Measurements from ENCODE around the gene CFLAR. TPM values are rescaled to one million over a fixed set of nuclear protein-coding genes. Genes with fewer than 3 reads are reported as not detected.
"Not testable (repeated sequence)": the region's sequence is repeated elsewhere in the genome, so short reads cannot be mapped to it uniquely, and the experiment has no call there.

Gene CFLAR
- total RNA-seq, 2 donors from 2014 or later, result 92.4 to 141 TPM

DNA sequence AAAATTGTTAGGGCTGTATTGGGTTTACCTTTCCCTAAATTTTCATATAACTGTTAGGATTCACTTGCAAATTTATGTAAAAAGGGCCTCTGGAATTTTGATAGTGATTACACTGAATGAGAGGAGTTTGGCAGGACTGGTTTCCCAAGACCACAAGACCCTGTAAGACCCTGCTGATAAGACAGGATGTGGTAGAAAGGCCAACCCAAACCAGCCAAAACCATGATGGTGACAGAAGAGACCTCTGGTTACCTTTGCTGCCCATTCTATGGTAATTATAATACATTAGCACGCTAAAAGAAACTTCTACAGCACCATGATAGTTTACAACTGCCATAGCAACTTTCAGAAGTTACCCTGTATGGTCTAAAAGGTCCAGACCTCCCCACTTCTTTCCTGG lies 58.7 kb downstream of the CFLAR start:
- TF ChIP-seq POLR2AphosphoS5 (IDR thresholded peaks at IDR 0.05), result no peak
- no peak for TF ChIP-seq POLR2A (IDR thresholded peaks at IDR 0.05)
- no peak for TF ChIP-seq CTCF (IDR thresholded peaks at IDR 0.05)
- intact Hi-C loops (cut with DNase I), result loop anchor here (5.0 kb wide), 1 partner anchor 272 kb away; no protein-coding TSS in a partner anchor
- WGBS, result 48% methylated on average over 1 of the region's 1 CpG
- no peaks in the 10 kb centered on the region for H3K9me3 ChIP-seq
- H3K27me3 ChIP-seq (replicated peaks; ENCODE audit: insufficient read depth), result no peaks in the 10 kb centered on the region
- H3K4me1 ChIP-seq (replicated peaks), result no peaks in the 10 kb centered on the region
- H3K36me3 ChIP-seq, result no peaks in the 10 kb centered on the region
- no peak overlapping the region for H3K4me3 ChIP-seq
- no peak for DNase-seq (ENCODE audit: low spot score)
- no peak overlapping the region for H3K27ac ChIP-seq

GRCh38 chr2:201176081-201176481 lies 60.1 kb downstream of the CFLAR start:
- intact Hi-C loops (cut with DNase I), result loop anchor here (5.0 kb wide), 1 partner anchor 274 kb away; no protein-coding TSS in a partner anchor
- TF ChIP-seq CTCF (IDR thresholded peaks at IDR 0.05) (no peak), POLR2AphosphoS5 (IDR thresholded peaks at IDR 0.05) (no peak), POLR2A (IDR thresholded peaks at IDR 0.05) (no peak)
- WGBS, result 22% methylated on average over 6 of the region's 6 CpGs
- Histone ChIP-seq H3K27ac (no peak overlapping the region), H3K9me3 (no peaks in the 10 kb centered on the region), H3K36me3 (no peaks in the 10 kb centered on the region), H3K4me1 (replicated peaks) (no peaks in the 10 kb centered on the region), H3K27me3 (replicated peaks; ENCODE audit: insufficient read depth) (no peaks in the 10 kb centered on the region), H3K4me3 (no peak overlapping the region)
- DNase-seq (ENCODE audit: low spot score), result no peak

DNA sequence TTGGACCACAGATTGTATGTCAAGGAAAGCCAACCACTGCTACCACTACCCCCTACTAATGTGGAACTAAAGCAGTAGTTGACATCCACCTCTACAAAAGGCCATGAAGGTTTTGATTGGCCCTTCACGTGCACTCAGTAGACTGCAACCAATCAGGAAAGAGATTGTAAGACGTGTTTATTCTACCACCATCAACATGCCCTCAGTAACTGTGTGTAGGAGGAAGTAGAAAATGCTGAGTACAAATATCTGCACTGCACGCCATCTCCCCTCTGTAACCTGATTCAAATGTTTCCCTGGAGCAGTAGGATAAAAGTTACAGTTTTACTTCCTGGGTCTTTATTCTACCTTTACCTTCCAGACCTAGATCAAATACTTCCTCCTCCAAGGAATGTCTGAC lies 64.0 kb downstream of the CFLAR start:
- Histone ChIP-seq H3K4me1 (replicated peaks) (no peaks in the 10 kb centered on the region), H3K9me3 (no peaks in the 10 kb centered on the region), H3K4me3 (no peak overlapping the region), H3K36me3 (no peaks in the 10 kb centered on the region), H3K27me3 (replicated peaks; ENCODE audit: insufficient read depth) (no peaks in the 10 kb centered on the region), H3K27ac (no peak overlapping the region)
- no peak for DNase-seq (ENCODE audit: low spot score)
- intact Hi-C loops (cut with DNase I), result no loop called here
- TF ChIP-seq POLR2AphosphoS5 (IDR thresholded peaks at IDR 0.05) (no peak), CTCF (IDR thresholded peaks at IDR 0.05) (no peak), POLR2A (IDR thresholded peaks at IDR 0.05) (no peak)
- 79% methylated on average over 3 of the region's 3 CpGs for WGBS

- Histone ChIP-seq H3K4me1 (replicated peaks) (no peaks in the 10 kb centered on the region), H3K27me3 (replicated peaks; ENCODE audit: insufficient read depth) (no peaks in the 10 kb centered on the region), H3K9me3 (no peaks in the 10 kb centered on the region), H3K27ac (no peak within 1 kb of the TSS), H3K4me3 (peak within 1 kb of the TSS; percentile 10 to 21), H3K36me3 (no peaks in the 10 kb centered on the region)
- TF ChIP-seq POLR2A (IDR thresholded peaks at IDR 0.05) (peak; percentile 64), CTCF (IDR thresholded peaks at IDR 0.05) (peak in 1 of 4 experiments; percentile 61), POLR2AphosphoS5 (IDR thresholded peaks at IDR 0.05) (no peak)
- no peak for DNase-seq (ENCODE audit: low spot score)
- WGBS, result 50% methylated on average over 11 of the region's 11 CpGs
- intact Hi-C loops (cut with DNase I), result no loop called here
Observed at GRCh38 chr2:201182650-201183364, 66.8 kb downstream of the CFLAR start, which contains the start of gene CASP10. CASP10 (plus strand) TSS chr2:201183141; CDS start chr2:201185778, 2,637 bp downstream.

DNA sequence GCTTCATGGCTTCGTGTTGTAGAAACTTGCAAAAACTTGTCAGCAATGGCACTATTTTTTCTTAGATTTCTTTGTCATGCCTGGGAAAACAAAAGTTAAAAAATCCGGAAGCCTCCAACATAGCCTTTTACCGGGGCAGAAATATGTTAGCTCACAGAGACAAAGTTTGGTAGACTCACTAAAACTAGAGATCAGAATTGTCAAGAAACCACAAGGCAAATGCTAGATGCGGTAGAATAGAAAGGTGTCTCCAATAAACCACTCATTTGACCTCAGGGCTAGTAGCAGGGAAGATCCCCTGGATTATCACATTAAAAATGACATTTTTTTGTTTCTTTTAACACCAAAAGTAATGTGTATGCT lies 67.4 kb downstream of the CFLAR start:
- H3K36me3 ChIP-seq, result no peaks in the 10 kb centered on the region
- H3K4me1 ChIP-seq (replicated peaks), result no peaks in the 10 kb centered on the region
- DNase-seq (ENCODE audit: low spot score), result no peak
- intact Hi-C loops (cut with DNase I), result no loop called here
- no peaks in the 10 kb centered on the region for H3K9me3 ChIP-seq
- H3K4me3 ChIP-seq, result peak overlapping the region; percentile 10 to 21
- TF ChIP-seq CTCF (IDR thresholded peaks at IDR 0.05), result no peak
- no peak for TF ChIP-seq POLR2AphosphoS5 (IDR thresholded peaks at IDR 0.05)
- TF ChIP-seq POLR2A (IDR thresholded peaks at IDR 0.05), result no peak
- WGBS, result 20% methylated on average over 4 of the region's 4 CpGs
- H3K27me3 ChIP-seq (replicated peaks; ENCODE audit: insufficient read depth), result no peaks in the 10 kb centered on the region
- H3K27ac ChIP-seq, result no peak overlapping the region

DNA sequence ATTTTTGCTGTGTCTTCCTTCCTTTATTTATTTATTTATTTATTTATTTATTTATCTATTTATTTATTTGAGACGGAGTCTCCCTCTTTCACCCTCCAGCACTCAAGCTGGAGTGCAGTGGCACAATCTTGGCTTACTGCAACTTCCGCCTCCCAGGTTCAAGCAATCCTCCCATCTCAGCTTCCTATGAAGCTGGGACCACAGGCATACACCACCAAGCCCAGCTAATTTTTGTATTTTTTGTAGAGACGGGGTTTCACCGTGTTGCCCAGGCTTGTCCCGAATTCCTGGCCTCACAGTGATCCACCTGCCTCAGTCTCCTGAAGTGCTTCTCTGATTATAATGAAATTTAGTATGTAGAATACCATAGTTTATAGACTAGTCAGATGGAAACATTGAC lies 67.9 kb downstream of the CFLAR start:
- DNase-seq (ENCODE audit: low spot score); H3K9me3 ChIP-seq; H3K36me3 ChIP-seq; H3K27ac ChIP-seq; H3K27me3 ChIP-seq (replicated peaks; ENCODE audit: insufficient read depth); intact Hi-C loops (cut with DNase I); H3K4me1 ChIP-seq (replicated peaks): not testable (repeated sequence)
- WGBS, result 62% methylated on average over 5 of the region's 5 CpGs
- peak overlapping the region in 1 of 2 donors; percentile 8 for H3K4me3 ChIP-seq

GRCh38 chr2:201184248-201184647 lies 68.3 kb downstream of the CFLAR start:
- intact Hi-C loops (cut with DNase I); DNase-seq (ENCODE audit: low spot score); H3K27ac ChIP-seq; H3K4me1 ChIP-seq (replicated peaks); H3K27me3 ChIP-seq (replicated peaks; ENCODE audit: insufficient read depth); H3K36me3 ChIP-seq; H3K9me3 ChIP-seq: not testable (repeated sequence)
- peak overlapping the region in 1 of 2 donors; percentile 8 for H3K4me3 ChIP-seq
- WGBS, result 83% methylated on average over 6 of the region's 6 CpGs

Data from prostate gland (tissue), 2 donors.